Mammary epithelial cell (primary cell): Measurements from ENCODE around the gene RBP5.

Source experiments
- CTCF ChIP-seq, 2 donors: IDR thresholded peaks in 1 of 2; conservative IDR thresholded peaks in 1 of 2; 2 replicates each; pipeline ENCODE4 v1.5.1; 2011 to 2012; ENCODE audit warnings: inconsistent platforms in 2 of 2, low read length in 2 of 2, mild to moderate bottlenecking in 2 of 2, control low read depth in 1 of 2, low read depth in 1 of 2; ENCODE audit not compliant: insufficient read depth in 1 of 2; ENCODE audit errors: extremely low read depth in 1 of 2
- EZH2 ChIP-seq: IDR thresholded peaks from 2 replicates; pipeline ENCODE4 v1.6.1; 2012; ENCODE audit warnings: low read length, inconsistent platforms, borderline replicate concordance

DNA sequence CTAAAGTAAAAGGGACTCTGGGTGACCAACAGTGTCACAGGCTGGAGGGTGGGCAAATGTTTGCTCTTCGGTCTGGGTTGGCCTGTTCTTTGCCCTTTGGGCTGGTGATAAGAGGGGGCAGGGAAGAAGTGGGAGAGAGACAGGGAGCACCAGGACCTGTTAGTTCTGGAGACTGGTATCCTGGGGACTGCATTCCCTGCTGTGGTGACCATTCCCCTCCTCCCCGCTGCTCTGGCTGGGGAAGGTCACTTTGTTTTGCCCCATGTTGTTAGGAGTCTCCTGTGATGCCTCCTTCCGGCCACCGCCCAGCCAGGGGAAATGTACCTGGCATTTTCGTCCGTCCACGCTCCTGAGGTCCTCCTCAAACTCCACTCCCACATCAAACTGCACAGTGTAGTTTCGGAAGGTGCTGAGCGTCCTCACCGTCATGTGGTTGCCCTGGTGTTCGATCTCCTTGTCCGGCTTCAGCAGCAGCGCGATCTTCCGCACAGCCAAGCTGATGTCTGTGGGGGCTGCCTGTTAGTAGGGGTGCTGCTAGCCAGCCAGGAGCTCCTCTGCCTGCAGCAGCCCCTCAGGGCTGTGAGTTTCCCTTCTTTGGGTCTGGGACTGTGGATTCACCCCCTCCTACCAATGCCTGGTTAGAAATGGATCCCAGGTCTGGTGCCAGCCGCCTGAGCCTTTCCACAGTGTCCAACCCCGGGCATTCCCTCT is 618 bp downstream of the RBP5 start:
- no peak for TF ChIP-seq CTCF (conservative IDR thresholded peaks at IDR 0.05 in 1 of 2, IDR thresholded peaks at IDR 0.05 in 1 of 2; ENCODE audit: extremely low read depth in 1 of 2, insufficient read depth in 1 of 2, low read depth in 1 of 2, low read length in 2 of 2)
- no peak for TF ChIP-seq EZH2
